SK-N-MC (cell line): ENCODE measurements around the gene TRAPPC3.

Experiments used
- EZH2 ChIP-seq: fragments of 200-600 bp; sonication (generic); IDR thresholded peaks from one replicate; pipeline ENCODE4 v1.6.1; 2017; ENCODE audit warnings: antibody characterized with exemption
- FOXP2 ChIP-seq: optimal IDR thresholded peaks from 2 replicates; pipeline ENCODE3; 2011; ENCODE audit warnings: mild to moderate bottlenecking, moderate library complexity; ENCODE audit not compliant: insufficient read depth; ENCODE audit errors: extremely low read length, control extremely low read depth
- POLR2AphosphoS5 ChIP-seq: IDR thresholded peaks from 2 replicates; pipeline ENCODE4 v1.6.1; 2012; ENCODE audit warnings: mild to moderate bottlenecking, low read depth, low read length, borderline replicate concordance

DNA sequence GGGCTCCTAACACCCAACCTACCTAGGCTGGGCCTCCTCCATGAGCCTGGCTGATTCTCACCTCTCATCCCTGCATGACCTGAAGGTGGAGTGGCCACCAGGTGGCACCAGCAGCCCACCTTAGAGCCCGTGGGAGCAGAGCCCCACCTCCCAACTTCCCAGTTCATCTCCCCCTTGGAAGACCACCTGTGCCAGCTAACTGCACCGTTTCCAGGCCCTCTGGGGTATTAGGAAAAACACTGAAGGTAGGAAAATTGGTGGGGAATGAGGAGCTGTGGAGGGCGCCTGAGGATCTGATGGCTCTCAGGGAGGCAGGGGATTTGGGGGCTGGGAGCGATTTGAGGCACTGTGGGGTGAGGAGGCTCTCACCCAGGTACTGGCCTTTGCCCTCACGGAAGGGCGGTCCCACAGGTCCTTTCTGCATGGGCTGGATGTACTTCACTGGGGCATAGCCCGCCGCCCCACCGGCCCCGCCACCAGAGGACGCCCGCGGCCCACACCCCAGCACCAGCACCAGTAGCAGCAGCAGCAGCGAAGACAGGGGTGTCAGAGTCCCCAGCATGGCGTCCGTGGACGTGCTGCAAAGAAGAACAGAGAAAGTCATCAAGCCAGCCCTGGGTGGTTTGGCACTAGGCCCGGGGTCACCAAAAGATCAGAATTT, 49.5 kb downstream of the TRAPPC3 start:
- TF ChIP-seq EZH2 (no peak), POLR2AphosphoS5 (no peak), FOXP2 (no peak)
